Stimulated activated CD4-positive, alpha-beta T cell treated with anti-CD3 and anti-CD28 coated beads, TNF-alpha, amount 100 ng/mL, for 48 hours (primary cell): Measurements from ENCODE around the gene KPNB1.

ENCODE experiments used
- DNase-seq, 3 donors: peaks; one replicate each; pipeline ENCODE4 v3.0.0-alpha.2; 2020; ENCODE audit warnings: low read depth in 3 of 3

The KPNB1 gene

GRCh38 chr17:47696717-47697642 lies 47.3 kb downstream of the KPNB1 start:
- DNase-seq, result no peak

- DNase-seq, result no peak
These were observed 48.4 kb downstream of the KPNB1 start for GRCh38 chr17:47697906-47698711.

- peak; percentile 71 to 78 (median 77) for DNase-seq
These were observed 49.2 kb downstream of the KPNB1 start for GRCh38 chr17:47698749-47699535.

GRCh38 chr17:47699536-47699840 lies 49.8 kb downstream of the KPNB1 start:
- no peak for DNase-seq

GRCh38 chr17:47700471-47701449 lies 51.0 kb downstream of the KPNB1 start:
- DNase-seq, result no peak

GRCh38 chr17:47701608-47702007 lies 51.9 kb downstream of the KPNB1 start:
- DNase-seq, result no peak

GRCh38 chr17:47702391-47702995 lies 52.8 kb downstream of the KPNB1 start:
- DNase-seq, result no peak

- DNase-seq, result no peak
These were observed 53.5 kb downstream of the KPNB1 start for GRCh38 chr17:47703191-47703591.

- no peak for DNase-seq
These were observed 54.0 kb downstream of the KPNB1 start for GRCh38 chr17:47703671-47704070.

GRCh38 chr17:47704116-47704515 lies 54.4 kb downstream of the KPNB1 start:
- no peak for DNase-seq

- no peak for DNase-seq
These were observed 55.0 kb downstream of the KPNB1 start for GRCh38 chr17:47704736-47705135.

- no peak for DNase-seq
These were observed 56.1 kb downstream of the KPNB1 start for GRCh38 chr17:47705536-47706530.

GRCh38 chr17:47707056-47707804 lies 57.5 kb downstream of the KPNB1 start:
- DNase-seq, result no peak

- DNase-seq, result no peak
These were observed 58.2 kb downstream of the KPNB1 start for GRCh38 chr17:47707884-47708283.

GRCh38 chr17:47708312-47708863 lies 58.7 kb downstream of the KPNB1 start:
- no peak for DNase-seq

- DNase-seq, result no peak
These were observed 59.3 kb downstream of the KPNB1 start for GRCh38 chr17:47708864-47709541.

GRCh38 chr17:47709594-47709993 lies 59.9 kb downstream of the KPNB1 start:
- no peak for DNase-seq
